WERI-Rb-1 (cell line): ENCODE measurements around the gene SIM1.

Experiments used
- DNase-seq: peaks from one replicate; pipeline ENCODE4 v3.0.0-alpha.2; 2020
- H3K27ac ChIP-seq: fragments of 250-450 bp; sonication (Bioruptor Pico); 2 replicates; pipeline ENCODE4 v1.5.1; 2020; ENCODE audit warnings: mild to moderate bottlenecking, moderate library complexity
- H3K27me3 ChIP-seq: fragments of 250-450 bp; sonication (Bioruptor Pico); 2 replicates; pipeline ENCODE4 v1.5.1; 2021; ENCODE audit warnings: mild to moderate bottlenecking, low read depth, moderate library complexity; ENCODE audit not compliant: insufficient read depth, severe bottlenecking
- H3K36me3 ChIP-seq: fragments of 250-450 bp; sonication (Bioruptor Pico); 2 replicates; pipeline ENCODE4 v1.5.1; 2020; ENCODE audit warnings: mild to moderate bottlenecking, moderate library complexity
- H3K4me3 ChIP-seq: 2 replicates; pipeline ENCODE4 v1.5.1; 2011; ENCODE audit warnings: low read depth, mild to moderate bottlenecking, control low read depth, low read length
- H3K9me3 ChIP-seq: fragments of 250-450 bp; sonication (Bioruptor Pico); 2 replicates; pipeline ENCODE4 v1.5.1; 2021; ENCODE audit warnings: mild to moderate bottlenecking, moderate library complexity; ENCODE audit not compliant: severe bottlenecking
- CTCF ChIP-seq: IDR thresholded peaks from 2 replicates; pipeline ENCODE4 v1.5.1; 2011; ENCODE audit warnings: low read depth, mild to moderate bottlenecking, control low read depth, inconsistent platforms, low read length

SIM1 gene

GRCh38 chr6:100336876-100337275, 127.8 kb downstream of the SIM1 start:
- DNase-seq = no peak
- H3K36me3 ChIP-seq = no peaks in the 10 kb centered on the region
- no peak for TF ChIP-seq CTCF
- H3K4me3 ChIP-seq = no peak overlapping the region
- H3K9me3 ChIP-seq = no peaks in the 10 kb centered on the region
- no peaks in the 10 kb centered on the region for H3K27me3 ChIP-seq
- H3K27ac ChIP-seq = no peak overlapping the region

GRCh38 chr6:100335991-100336390, 128.7 kb downstream of the SIM1 start:
- H3K27me3 ChIP-seq = no peaks in the 10 kb centered on the region
- H3K36me3 ChIP-seq = no peaks in the 10 kb centered on the region
- no peak overlapping the region for H3K27ac ChIP-seq
- no peak overlapping the region for H3K4me3 ChIP-seq
- TF ChIP-seq CTCF = no peak
- DNase-seq = no peak
- no peaks in the 10 kb centered on the region for H3K9me3 ChIP-seq
